BE2C (cell line): ENCODE data around the gene BACH2.
A peak's percentile ranks its signal among the peaks of the same experiment; 100 is the strongest.
"Not testable (repeated sequence)": the region's sequence is repeated elsewhere in the genome, so short reads cannot be mapped to it uniquely, and the experiment has no call there.

Source experiments
- DNase-seq: peaks from one replicate; pipeline ENCODE4 v3.0.0-alpha.2; 2020
- H3K27me3 ChIP-seq: fragments of 250-450 bp; sonication (Bioruptor Pico); 2 replicates; pipeline ENCODE4 v1.5.1; 2020; ENCODE audit warnings: mild to moderate bottlenecking
- H3K36me3 ChIP-seq: fragments of 250-450 bp; sonication (Bioruptor Pico); 2 replicates; pipeline ENCODE4 v1.5.1; 2020; ENCODE audit warnings: mild to moderate bottlenecking
- H3K4me1 ChIP-seq: fragments of 250-450 bp; sonication (Bioruptor Pico); 2 replicates; pipeline ENCODE4 v1.5.1; 2020
- H3K4me3 ChIP-seq: 2 replicates; pipeline ENCODE4 v1.5.1; 2011; ENCODE audit warnings: low read depth, low read length
- H3K9me3 ChIP-seq: fragments of 250-450 bp; sonication (Bioruptor Pico); 2 replicates; pipeline ENCODE4 v1.5.1; 2020
- CTCF ChIP-seq: IDR thresholded peaks from 2 replicates; pipeline ENCODE4 v1.5.1; 2012; ENCODE audit warnings: mild to moderate bottlenecking, low read depth, low read length

BACH2 gene

GRCh38 chr6:89917801-89918366 is 378.8 kb downstream of the BACH2 start:
- TF ChIP-seq CTCF: no peak
- no peak for DNase-seq
- H3K36me3 ChIP-seq: no peaks in the 10 kb centered on the region
- no peaks in the 10 kb centered on the region for H3K9me3 ChIP-seq
- no peak overlapping the region for H3K4me3 ChIP-seq
- no peaks in the 10 kb centered on the region for H3K27me3 ChIP-seq
- H3K4me1 ChIP-seq: no peaks in the 10 kb centered on the region

- DNase-seq: no peak
- Histone ChIP-seq H3K27me3 (no peaks in the 10 kb centered on the region), H3K4me3 (no peak overlapping the region), H3K4me1 (no peaks in the 10 kb centered on the region), H3K9me3 (no peaks in the 10 kb centered on the region), H3K36me3 (no peaks in the 10 kb centered on the region)
- TF ChIP-seq CTCF: no peak
Observed at GRCh38 chr6:89917216-89917615, 379.4 kb downstream of the BACH2 start.

- no peaks in the 10 kb centered on the region for H3K36me3 ChIP-seq
- no peaks in the 10 kb centered on the region for H3K27me3 ChIP-seq
- no peaks in the 10 kb centered on the region for H3K9me3 ChIP-seq
- no peaks in the 10 kb centered on the region for H3K4me1 ChIP-seq
- no peak overlapping the region for H3K4me3 ChIP-seq
- TF ChIP-seq CTCF: no peak
- no peak for DNase-seq
Observed at GRCh38 chr6:89916136-89916920, 380.3 kb downstream of the BACH2 start.

GRCh38 chr6:89910902-89911240 is 385.8 kb downstream of the BACH2 start:
- H3K9me3 ChIP-seq: no peaks in the 10 kb centered on the region
- TF ChIP-seq CTCF: no peak
- no peak for DNase-seq
- H3K27me3 ChIP-seq: no peaks in the 10 kb centered on the region
- no peaks in the 10 kb centered on the region for H3K4me1 ChIP-seq
- no peaks in the 10 kb centered on the region for H3K36me3 ChIP-seq
- H3K4me3 ChIP-seq: no peak overlapping the region

GRCh38 chr6:89910001-89910901 is 386.4 kb downstream of the BACH2 start:
- not testable (repeated sequence) for H3K36me3 ChIP-seq, H3K4me3 ChIP-seq, H3K27me3 ChIP-seq, H3K9me3 ChIP-seq, H3K4me1 ChIP-seq, DNase-seq

GRCh38 chr6:89895276-89895874 is 401.3 kb downstream of the BACH2 start:
- Histone ChIP-seq H3K9me3 (no peaks in the 10 kb centered on the region), H3K27me3 (no peaks in the 10 kb centered on the region), H3K4me3 (no peak overlapping the region), H3K36me3 (no peaks in the 10 kb centered on the region), H3K4me1 (no peaks in the 10 kb centered on the region)
- DNase-seq: peak; percentile 54
- TF ChIP-seq CTCF: no peak
